ENCODE measurements around the gene TMED8.

- TF ChIP-seq, protein P1, sequence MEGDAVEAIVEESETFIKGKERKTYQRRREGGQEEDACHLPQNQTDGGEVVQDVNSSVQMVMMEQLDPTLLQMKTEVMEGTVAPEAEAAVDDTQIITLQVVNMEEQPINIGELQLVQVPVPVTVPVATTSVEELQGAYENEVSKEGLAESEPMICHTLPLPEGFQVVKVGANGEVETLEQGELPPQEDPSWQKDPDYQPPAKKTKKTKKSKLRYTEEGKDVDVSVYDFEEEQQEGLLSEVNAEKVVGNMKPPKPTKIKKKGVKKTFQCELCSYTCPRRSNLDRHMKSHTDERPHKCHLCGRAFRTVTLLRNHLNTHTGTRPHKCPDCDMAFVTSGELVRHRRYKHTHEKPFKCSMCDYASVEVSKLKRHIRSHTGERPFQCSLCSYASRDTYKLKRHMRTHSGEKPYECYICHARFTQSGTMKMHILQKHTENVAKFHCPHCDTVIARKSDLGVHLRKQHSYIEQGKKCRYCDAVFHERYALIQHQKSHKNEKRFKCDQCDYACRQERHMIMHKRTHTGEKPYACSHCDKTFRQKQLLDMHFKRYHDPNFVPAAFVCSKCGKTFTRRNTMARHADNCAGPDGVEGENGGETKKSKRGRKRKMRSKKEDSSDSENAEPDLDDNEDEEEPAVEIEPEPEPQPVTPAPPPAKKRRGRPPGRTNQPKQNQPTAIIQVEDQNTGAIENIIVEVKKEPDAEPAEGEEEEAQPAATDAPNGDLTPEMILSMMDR (IDR thresholded peaks at IDR 0.05): no peak
- TF ChIP-seq EP300 (IDR thresholded peaks at IDR 0.05): no peak
Measured at GRCh38 chr14:77346495-77346894, 30.4 kb downstream of the TMED8 start.

Measured in suprapubic skin (tissue), 3 donors.